Peyer's patch (tissue), 4 donors: ENCODE measurements around the gene HDGF.

Experiments used
- CTCF ChIP-seq, 6 experiments: fragments of 450-650 bp in 4 of 6; fragments of 200-600 bp in 2 of 6; sonication (generic) in 1 of 6; IDR thresholded peaks; one replicate each; pipeline ENCODE4 v1.5.1; 2017 to 2019; ENCODE audit warnings: antibody characterized with exemption in 6 of 6, mild to moderate bottlenecking in 3 of 6, moderate library complexity in 1 of 6
- POLR2A ChIP-seq, 2 donors: fragments of 450-650 bp; IDR thresholded peaks; one replicate each; pipeline ENCODE4 v1.5.1; 2017; ENCODE audit warnings: antibody characterized with exemption in 2 of 2, mild to moderate bottlenecking in 2 of 2, moderate library complexity in 2 of 2

GRCh38 chr1:156704930-156705320 lies 46.5 kb downstream of the HDGF start:
- TF ChIP-seq CTCF (IDR thresholded peaks at IDR 0.05) (no peak), POLR2A (IDR thresholded peaks at IDR 0.05) (no peak)
